Myocyte (in vitro differentiated cells): ENCODE results near the gene SMPDL3B. TPM values are rescaled to one million over a fixed set of nuclear protein-coding genes. Genes with fewer than 3 reads are reported as not detected.

Experiments used
- DNase-seq: peaks from one replicate; pipeline ENCODE4 v3.0.0-alpha.2; 2012; ENCODE audit warnings: low read depth
- polyA plus RNA-seq: library from polyadenylated mRNA; unstranded; fragments of >200 nt; gene quantifications from one replicate; pipeline ENCODE4 v1.2.1, GENCODE V29; 2012; ENCODE audit warnings: missing spikeins
- total RNA-seq: library from RNA; depleted of rRNA; stranded (reverse); fragments of >200 nt; gene quantifications from 2 replicates; pipeline ENCODE4 v1.2.3, GENCODE V29; 2014

Gene SMPDL3B, protein sequence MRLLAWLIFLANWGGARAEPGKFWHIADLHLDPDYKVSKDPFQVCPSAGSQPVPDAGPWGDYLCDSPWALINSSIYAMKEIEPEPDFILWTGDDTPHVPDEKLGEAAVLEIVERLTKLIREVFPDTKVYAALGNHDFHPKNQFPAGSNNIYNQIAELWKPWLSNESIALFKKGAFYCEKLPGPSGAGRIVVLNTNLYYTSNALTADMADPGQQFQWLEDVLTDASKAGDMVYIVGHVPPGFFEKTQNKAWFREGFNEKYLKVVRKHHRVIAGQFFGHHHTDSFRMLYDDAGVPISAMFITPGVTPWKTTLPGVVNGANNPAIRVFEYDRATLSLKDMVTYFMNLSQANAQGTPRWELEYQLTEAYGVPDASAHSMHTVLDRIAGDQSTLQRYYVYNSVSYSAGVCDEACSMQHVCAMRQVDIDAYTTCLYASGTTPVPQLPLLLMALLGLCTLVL
- total RNA-seq, result not detected in 2 replicates
- not detected for polyA plus RNA-seq

DNA sequence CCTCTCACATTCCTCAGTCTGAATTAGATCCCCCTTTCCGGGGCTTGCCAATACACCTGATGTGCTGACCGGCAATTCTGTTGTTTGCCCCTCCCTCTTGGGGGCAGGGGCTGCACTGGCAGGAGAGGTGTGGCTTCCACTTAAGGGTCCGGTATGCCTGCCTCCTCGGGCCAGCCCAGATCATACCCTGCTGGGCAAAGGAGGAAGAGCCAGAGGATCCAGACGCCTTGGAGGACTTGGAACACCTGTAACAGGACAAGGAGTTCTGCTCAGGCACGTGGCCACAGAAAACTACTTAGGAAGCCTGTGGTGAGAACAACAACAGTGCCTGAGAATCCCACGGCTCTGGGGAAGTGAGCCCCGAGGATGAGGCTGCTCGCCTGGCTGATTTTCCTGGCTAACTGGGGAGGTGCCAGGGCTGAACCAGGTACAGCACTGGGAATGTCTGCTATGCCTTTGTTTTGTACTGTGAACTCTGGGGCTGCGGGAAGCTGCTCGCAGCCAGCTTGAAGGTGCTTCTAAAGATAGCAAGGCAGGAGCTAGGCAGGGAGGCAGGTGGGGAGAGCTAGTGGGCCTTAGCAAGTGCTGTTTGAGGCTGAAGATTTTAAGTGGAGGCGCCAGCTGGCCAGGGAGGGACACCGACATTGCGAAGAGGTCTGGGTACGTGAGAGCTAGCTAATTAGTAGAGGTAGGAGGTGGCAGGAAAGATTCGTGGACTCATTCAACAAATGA, at the start of gene SMPDL3B:
TSS of gene SMPDL3B (plus strand) at position 183 of the 732 bp plus-strand sequence. CDS start at position 367, 184 bp downstream.
- DNase-seq, result no peak

- no peak for DNase-seq
Observed at GRCh38 chr1:27885114-27885528, 49.7 kb upstream of the SMPDL3B start.

DNA sequence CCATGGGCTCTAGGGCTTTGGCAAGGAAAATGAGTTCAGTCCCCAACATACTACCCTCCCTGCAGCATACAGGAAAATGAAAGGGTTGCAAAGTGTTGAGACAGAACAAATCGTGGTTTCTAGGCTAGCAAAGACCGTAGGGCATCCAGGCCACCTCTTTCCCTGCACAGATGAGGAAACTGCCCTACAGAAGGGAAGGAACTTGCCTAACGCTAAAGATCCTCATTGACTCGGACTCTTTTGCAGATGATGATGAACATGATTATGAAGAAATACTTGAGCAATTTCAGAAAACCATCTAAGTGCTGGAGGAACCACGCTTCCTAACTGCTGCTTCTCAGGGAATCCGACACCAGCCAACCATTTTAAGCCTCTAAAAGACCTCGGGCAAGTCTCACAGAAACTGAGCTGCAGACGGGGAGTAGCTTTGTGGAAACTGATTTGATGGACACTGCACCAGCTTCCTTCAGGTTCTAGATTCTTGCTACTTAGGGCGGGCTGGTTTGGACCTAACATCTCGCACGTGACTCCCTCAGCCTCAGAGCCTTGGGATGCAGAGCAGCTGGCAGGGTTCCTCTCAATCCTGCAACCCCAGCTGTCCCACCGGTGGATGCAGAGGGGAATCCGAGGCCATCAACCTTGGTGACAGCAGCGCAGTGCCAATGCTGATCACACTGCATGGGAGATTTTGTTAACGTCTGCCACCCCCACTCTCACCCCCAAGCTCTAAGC, 49.0 kb upstream of the SMPDL3B start:
- peak; percentile 44 for DNase-seq

DNA sequence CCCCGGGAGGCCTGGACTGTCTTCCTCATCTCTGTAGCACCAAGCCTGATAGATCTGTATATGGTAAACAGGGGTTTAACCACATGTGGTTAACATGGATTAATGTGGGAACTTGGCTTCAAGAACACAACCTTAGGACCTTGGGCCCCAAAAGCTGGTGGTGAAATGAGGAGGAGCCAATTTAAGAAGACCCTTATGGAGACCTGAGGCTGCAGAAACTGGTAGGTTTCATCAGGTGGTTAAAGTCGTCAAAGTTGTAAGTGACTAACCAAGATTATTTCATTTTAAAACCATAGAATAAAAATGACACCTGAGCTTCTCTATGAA, 48.5 kb upstream of the SMPDL3B start:
- no peak for DNase-seq

GRCh38 chr1:27886744-27887143, 48.1 kb upstream of the SMPDL3B start:
- no peak for DNase-seq

GRCh38 chr1:27887215-27888021, 47.4 kb upstream of the SMPDL3B start:
- no peak for DNase-seq

DNA sequence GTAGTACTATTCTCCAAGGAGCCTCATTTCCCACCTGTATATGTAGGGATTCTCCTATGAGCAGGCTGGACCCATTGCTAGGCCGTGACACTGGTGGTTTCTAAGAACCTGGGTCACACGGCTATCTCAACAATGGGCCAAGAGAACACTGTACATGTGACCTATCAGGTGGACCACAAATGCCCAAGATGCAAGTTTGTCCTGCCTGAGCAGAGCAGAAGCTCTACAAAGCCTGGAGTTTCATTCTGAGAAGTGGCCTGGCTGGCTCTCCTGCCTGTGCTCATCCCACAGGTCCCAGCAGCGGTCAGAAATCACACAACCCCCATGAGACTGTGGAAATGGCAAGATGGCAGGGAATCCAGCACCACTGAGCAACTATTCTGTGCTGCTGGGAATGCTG, 45.3 kb upstream of the SMPDL3B start:
- DNase-seq, result no peak

DNA sequence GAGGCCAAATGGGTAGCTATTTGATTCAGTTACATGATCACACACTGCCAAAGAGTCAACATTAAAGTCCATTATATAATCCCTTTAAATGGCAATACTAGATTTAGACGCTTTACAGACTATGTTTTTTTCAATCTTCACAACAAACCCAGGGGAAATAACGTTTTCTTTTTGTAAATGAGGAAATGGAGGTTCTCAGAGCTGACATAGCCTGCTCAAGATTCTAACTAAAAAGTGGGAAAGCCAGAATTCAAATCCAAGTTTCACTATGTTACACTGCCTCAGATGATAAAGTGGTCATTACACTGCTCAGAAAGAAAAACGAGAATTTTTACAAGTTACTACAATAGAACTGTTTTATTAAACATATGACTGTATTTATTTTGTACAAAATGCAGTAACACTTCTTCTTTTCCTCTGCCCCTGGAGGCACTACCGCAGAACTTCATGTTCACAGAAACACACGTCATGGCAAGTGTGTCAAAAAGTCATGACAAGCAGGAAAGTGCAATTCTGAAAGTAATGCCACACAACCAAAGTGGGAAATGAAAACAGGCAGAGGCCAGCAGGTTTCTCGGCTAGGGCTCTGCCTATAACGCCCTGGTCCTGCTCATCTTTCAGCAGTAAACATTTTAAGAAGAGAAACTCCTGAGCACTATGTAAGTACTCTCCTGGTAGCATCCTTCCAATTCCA, 43.5 kb upstream of the SMPDL3B start:
- DNase-seq, result no peak

DNA sequence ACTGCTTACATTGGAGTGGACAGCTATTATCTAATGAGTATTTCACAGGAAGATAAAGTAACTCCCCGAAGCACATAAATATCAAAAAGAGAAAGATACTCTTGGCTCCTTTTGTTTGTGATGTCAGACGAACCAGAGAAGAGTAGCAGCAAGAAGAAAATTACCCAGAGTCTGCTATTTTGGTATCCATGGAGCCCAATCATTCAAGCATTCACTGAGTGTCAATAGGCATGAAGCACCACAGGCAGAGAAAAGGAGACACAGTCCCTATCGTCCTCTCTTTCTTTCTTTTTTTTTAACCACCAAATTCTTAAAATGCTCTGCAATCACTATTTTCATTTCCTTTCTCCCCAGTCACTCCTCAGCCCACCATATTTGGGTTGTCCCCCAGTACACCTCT, 40.3 kb upstream of the SMPDL3B start:
- DNase-seq, result no peak

GRCh38 chr1:27906759-27907158, 28.0 kb upstream of the SMPDL3B start:
- peak; percentile 91 for DNase-seq

DNA sequence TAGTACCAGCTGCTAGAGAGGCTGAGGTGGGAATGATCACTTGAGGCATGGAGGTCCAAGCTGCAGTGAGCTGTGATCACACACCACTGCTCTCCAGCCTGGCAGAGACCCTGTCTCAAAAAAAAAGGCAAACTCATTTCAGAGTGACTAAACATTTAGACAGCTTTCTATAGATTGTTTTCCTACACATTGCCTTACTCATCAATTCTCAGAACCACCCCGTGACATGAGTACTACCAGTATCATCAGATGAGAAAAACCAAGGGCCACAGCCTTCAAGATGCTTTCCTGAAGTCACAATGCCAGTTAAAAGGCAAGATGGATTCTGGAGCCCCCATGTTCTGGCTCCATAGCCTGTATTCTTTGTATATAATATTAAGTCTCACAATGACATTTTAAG, 22.4 kb upstream of the SMPDL3B start:
- DNase-seq, result no peak

GRCh38 chr1:27915082-27915575, 19.7 kb upstream of the SMPDL3B start:
- DNase-seq, result no peak

DNA sequence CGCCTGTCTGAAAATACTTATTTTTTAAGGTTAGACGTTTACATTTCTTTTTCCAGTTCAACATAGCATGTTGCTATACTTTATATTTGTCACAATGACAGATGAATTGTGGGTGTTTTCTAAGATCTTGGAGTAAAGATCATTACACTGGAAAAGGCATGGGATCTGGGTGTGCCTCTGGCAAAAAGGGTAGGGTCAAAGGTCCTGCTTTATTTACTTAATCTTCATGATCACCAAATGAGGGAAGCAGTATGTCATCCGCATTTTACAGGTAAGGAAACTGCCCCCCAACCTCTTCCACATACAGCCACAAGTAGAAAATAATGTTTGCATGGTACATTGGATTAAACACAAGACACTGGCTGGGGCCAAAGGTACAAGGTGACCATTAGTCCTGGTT, 12.5 kb upstream of the SMPDL3B start:
- no peak for DNase-seq

- DNase-seq, result no peak
Observed at GRCh38 chr1:27928216-27928954, 6.4 kb upstream of the SMPDL3B start.

DNA sequence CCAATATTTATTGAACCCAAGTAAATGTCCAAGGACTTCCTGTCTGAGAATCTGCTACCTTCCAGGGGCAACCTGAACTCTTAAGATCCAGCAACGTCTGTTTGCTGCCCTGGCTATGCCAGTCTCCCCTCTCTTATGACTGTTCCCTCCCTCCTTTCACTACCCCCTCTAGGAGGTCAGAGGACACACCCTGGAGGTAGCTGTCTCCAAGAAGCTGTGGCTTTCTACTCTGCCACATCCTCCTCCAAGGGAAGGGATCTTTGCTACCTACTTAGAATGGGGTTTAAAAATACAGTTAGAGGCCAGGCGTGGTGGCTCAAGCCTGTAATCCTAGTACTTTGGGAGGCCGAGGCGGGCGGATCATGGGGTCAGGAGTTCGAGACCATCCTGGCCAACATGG, 3.6 kb upstream of the SMPDL3B start:
- DNase-seq, result no peak

DNA sequence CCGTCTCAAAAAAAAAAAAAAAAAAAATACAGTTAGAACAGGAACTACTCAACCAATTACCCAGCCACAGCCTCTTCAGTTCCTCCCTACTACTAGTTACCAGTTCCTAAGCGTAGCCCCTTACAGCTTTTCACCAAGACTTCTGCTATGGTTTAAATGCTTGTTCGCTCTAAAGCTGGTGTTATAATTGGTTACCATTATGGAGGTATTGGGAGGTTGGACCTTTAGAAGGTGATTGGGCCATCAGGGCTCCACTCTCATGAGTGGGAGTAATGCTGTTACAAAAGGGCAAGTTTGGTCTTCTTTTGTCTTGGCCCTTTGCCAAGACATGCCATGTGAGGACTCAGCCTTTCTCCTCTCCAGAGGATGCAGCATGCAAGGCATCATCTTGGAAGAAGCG, 3.0 kb upstream of the SMPDL3B start:
- DNase-seq, result no peak

DNA sequence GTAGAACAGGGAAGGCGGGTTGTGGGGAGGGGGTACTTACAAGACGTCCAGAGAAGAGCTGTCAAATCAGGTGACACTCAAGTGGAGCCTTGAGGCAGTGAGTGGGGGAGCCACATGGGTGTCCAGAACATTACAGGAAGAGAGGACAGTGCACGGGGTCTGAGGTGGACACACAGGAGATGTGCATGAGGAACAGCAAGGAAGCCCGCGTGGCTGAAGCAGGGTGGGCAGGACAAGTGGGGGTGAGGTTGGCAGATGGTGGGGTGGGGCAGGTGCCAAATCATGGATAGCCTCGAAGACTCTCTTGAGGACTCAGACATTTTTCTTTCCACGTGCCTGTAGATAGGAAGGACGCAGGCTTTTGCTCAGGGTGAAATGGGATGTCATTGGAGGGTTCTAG, 921 bp downstream of the SMPDL3B start:
- no peak for DNase-seq

- DNase-seq, result no peak
Observed at GRCh38 chr1:27936370-27936769, 1.6 kb downstream of the SMPDL3B start.

- no peak for DNase-seq
Observed at GRCh38 chr1:27937524-27937836, 2.7 kb downstream of the SMPDL3B start.

DNA sequence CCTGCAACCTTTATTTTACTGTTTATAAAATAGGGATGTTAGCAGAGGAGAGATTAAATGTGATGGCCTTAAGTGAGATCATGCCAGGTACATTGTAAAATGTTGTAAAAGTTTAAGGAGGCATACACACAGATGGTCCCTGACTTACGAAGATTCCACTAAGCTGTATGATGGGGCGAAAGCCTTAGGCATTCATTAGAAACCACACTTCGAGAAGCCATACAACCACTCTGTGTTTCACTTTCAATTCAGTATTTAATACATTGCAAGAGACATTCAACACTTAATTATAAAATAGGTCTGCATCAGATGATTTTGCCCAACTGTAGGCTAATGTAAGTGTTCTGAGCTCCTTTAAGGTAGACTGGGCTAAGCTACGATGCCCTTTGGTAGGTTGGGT, 3.7 kb downstream of the SMPDL3B start:
- no peak for DNase-seq
